Kidney glomerular epithelial cell (primary cell): Measurements from ENCODE around the gene SLC25A43.
"Not testable (repeated sequence)": the region's sequence is repeated elsewhere in the genome, so short reads cannot be mapped to it uniquely, and the experiment has no call there.

Experiments
- DNase-seq: peaks from one replicate; lab custom pipeline; 2025; lab: John Stamatoyannopoulos, UW

SLC25A43 gene

DNA sequence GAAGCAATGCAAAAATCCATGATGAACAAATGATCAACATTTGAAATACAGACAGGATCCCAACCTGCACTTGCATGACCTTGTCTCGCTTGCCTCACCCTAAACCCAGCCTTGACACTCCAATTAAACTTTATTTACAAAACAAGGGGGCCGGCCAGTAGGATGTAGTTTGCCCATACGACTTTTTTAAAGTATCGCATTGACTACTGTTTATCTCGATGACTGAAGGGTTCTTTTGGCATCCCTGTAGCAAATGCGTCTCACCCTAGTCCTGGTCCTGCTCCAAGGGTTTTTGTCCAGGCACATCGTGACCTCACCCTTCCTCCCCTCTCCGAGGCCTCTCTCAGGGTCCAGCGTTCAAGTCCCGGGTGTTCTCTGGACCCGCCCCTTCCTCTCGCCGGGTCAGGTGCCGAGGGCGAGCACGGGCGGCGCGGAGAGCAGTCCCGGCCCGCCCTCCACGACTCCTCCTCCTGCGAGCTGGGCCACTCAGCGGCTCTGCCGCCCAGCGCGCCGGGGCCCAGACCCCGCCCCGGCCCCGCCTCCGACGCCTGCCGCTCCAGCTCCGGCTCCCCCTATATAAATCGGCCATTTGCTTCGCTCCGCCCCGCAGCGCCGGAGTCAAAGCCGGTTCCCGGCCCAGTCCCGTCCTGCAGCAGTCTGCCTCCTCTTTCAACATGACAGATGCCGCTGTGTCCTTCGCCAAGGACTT, 68.9 kb downstream of the SLC25A43 start, which contains the start of gene SLC25A5:
Gene SLC25A5 (plus strand): TSS at position 603 of the 709 bp plus-strand sequence. CDS start 72 bp downstream, at position 675.
- DNase-seq = peak; percentile 62

DNA sequence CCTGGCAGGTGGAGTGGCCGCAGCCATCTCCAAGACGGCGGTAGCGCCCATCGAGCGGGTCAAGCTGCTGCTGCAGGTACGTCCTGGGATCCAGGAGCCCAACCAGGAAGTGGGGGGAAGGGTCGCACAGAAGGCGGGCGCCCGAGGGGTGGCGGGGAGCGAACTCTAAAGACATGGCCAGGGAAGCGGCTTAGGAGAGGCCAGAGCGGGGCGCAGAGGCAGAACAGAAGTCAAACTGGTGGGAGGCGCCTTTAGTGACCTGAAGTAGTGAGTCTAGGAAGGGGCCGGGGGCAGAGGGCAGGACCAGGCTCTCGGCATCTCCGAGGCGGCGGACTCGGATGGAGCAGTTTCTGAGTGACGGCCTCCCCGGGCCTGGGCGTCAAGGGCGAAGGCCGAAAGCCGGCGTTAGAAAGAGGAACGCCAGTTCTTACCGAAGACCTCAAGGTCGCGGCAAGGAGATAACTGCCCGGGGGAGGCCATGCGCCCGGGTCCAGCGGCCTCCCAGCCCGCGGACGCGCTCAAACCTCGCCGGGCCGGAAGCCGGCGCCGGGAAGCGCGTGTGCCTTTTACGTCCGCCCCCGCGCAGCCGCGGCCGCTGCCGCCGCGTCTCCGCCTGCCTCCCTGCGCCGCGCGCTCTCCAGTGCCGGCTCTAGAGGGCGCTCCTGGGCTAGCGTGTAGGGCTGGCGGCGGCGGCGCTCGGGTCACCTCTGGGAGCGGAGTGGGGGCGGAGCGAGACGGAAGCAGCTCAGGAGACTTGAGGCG, 69.6 kb downstream of the SLC25A43 start:
- DNase-seq = peak; percentile 0

DNA sequence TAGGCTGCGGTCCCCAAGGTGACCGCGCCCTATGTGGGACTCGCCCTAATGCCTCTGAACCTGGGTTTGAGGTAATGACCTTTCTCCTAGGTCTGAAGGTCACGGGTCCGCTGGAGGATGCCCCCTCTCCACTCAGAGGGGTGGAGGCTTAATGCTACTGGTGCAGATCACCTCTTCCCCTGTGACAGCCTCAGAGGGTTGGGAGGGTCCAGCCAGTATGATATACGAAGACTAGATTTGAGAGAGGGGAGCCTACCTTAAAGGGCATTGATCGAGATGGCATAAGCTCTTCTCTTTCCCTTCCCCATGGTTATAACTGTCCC, 70.1 kb downstream of the SLC25A43 start:
- no peak for DNase-seq

DNA sequence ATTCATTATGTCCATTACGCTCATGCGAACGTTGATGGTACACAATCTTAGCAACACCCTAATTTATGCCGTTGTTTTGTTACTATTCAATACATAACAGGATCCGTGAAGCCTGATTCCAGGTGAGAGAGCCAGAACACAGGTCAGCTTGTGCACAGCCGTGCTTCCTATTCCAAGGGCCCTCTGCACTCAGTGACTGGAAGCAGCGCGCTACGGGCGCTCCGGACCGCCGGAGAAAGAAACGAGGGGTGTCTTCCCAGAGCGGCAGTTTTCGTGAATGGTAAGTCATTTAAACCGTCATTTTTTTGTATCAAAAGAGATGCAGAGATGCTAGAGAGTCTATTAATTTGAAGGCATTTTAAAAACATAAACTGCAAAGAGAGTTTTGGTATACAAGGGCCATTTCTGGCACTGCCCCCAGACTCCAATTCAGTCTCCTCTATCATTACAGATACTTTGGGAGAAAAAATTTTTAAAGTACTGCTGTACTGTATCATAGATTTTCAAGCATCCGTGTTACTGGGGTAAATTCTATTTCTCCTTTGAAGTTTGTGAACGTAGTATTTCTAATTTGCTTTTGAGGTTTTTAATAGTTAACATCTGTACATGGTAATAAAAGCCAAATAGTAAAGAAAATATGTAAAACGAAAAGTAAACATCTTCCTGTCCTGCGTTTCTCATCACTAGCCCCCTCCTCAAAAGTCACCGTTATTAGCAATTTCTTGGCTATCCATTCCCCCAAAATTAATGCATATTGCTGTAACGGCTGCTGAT, 75.7 kb downstream of the SLC25A43 start:
- DNase-seq = no peak

DNA sequence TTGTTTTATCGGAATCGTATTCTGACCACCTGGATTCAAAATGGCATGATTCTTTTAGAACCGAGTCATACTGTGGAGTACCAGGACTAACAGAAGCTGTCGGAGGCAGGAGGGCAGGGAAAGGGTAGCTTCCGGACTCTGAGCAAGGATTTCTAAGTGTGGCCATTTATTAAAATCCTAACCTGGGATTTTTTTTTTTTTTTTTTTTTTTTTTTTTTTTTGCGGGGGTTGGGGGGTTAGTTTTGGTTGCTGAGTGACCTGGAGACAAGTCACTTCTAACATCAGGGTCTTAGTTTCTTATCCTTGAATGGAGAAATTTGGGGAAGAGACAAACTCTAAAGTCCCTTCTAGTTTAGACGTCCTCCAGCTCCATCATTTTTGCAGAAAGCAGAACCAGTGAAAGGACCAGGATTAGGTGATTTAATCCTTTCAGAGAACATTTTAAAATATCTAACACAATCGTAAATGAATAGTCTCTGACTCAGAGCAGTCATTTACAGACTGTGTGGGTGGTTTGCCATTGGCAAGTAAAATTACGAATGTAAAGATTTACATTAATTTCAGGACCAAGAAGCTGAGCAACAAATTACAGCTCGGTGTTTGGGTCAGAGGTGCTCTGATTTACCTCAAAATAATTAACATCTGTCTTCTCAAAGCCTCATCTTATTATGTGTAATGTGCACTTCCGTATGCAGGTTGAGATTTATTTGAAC, 76.4 kb downstream of the SLC25A43 start:
- no peak for DNase-seq

DNA sequence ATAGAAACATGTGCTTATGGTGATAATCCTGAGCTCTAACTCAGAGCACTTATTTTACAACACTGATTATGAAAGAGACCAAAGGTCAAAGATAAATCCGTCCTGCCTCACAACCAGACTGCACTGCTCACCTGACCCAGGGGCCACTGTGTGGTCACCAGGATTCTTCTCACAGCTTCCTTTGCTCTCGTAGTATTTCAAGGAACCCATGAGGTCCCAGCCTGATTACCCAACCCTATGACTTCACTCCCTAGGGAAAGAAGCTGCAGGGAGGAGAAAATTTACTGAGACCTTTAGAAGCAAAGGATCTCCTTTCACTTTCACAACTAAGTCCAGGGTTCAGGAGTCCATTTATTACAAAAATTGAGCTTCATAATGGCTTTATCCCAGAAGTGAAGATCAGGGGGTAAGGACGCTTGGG, 78.7 kb downstream of the SLC25A43 start:
- DNase-seq = peak; percentile 26

DNA sequence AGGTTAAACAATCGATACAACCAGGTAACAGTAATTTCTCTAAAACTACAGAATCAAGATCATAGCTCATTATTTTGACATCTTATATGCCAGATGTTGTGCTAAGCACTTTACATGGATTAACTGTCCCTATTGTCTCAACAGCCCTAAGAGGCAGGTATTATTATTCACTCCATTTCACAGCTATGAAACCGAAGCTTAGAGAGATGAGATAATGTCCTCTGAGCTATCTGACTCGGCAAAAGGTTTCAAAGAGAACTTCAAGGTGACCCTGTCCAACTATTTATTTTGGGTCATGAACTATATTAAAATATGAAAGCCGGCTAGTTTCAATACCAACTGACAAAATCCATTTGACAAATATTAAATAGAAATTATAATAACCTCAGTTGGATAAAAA, 79.4 kb downstream of the SLC25A43 start:
- no peak for DNase-seq

DNA sequence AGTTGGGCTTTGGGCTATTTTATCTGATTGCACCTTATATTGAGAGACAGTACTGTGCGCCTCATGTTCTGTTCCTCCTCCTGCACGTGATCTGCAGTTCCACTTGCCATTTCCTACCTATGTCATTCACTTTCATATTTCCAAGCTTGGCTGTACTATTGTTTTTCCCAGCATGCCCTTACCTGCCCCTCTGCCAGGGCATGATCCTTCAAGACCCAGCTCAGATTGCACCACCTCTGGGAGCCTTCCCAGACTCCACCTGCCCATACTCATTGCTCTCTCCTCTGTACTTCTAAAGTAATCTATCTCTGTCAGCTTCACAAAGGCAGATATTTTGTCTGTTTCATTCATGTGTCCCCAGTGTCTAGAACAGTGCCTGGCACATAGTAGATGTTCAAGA, 80.7 kb downstream of the SLC25A43 start:
- DNase-seq = no peak

DNA sequence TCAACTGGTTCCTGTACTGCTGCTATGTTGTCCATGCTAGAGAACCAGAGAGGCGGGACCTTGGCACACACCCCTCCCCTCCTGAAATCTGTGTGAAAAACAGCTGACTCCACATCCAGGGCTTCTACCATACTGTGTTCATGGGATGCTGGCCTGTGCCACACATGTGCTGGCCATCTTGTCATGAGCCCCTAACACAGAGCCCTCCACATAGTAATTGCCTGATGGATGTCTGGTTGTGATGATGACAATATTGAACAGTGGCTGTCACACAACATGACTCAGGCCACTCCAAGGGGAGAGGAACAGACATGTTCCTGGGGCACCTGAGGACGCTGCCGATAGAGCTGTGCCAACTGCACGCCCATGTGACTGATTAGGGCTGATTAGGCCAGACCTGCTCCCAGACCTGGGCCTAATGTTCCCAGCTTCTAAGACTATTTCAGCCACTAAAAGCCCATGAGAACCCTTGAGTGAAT, 82.2 kb downstream of the SLC25A43 start:
- DNase-seq = no peak

DNA sequence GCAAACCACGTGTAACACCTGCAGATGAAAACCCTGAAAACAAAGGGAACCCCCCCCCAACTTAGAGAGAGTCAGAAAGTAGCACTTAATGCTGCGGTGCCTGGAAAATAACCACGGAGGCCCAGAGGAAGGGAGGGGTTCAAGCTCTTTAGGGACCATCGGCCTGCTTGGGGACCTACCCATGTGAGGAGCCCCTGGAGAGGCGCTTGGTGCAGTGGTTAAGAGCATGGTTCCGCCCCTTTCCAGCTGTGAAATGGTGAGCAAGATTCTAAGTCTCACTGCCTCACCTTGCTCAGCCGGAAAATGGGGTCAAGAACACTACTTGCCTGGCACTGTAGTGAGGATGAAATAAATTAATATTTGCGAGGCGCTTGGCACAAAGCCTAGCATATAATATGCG, 82.9 kb downstream of the SLC25A43 start:
- no peak for DNase-seq

DNA sequence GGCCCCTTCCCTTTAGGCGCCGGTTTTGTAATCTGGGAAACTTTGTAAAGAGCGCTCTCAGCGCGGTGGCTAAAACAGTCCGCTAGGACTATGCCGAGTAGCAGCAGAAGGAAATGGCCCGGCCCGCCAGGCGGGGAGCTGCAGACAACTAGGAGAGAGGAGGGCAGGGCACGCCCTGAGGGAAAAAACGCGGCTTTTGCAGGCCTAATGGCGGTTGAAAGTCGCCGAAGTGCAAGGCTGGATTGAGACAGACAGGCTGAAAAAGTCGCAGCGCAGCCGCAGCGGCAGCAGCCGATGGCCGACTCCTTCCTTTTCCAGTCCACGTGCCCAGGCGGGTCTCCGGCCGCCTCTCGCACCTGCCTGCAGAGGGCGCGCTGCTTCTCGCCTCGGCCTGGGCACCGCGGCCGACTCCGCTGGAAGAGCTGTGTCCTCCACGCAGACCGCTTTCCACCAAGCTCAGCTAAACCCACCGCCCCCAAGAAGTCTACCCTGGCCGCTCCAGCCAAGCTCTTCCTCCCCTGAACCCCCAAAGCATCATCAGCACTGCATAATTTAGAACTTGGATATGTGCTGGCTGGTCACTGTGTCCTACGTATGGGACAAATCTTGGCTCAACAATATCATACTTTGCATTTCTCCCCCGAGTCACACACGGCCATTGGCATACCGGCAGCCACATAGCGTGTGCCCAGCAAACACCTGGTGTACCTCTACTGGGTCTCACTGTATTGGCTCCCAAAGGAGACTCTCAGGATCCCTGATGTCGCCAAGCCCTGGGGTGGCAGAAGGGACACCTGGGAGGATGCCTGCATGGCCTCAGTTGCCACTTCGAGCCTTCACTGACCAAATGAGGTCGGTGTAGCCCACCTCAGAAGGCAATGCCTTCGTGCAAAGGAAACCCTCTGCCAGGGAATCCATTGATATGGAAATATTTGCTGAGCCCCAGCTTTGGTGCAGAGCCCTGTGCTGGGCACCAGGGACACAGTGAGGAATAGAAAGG, 83.6 kb downstream of the SLC25A43 start:
- peak; percentile 6 for DNase-seq

DNA sequence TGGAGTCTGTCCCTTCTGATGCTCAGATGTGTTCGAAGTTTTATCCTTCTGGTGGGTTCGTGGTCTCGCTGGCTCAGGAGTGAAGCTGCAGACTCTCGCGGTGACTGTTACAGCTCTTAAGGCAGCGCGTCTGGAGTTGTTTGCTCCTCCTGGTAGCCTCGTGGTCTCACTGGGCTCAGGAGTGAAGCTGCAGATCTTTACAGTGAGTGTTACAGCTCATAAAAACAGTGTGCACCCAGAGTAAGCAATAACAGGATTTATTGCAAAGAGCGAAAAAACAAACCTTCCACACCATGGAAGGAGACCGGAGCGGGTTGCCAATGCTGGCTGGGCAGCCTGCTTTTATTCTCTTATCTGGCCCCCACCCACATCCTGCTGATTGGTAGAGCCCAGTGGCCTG, 87.6 kb downstream of the SLC25A43 start:
- no peak for DNase-seq

DNA sequence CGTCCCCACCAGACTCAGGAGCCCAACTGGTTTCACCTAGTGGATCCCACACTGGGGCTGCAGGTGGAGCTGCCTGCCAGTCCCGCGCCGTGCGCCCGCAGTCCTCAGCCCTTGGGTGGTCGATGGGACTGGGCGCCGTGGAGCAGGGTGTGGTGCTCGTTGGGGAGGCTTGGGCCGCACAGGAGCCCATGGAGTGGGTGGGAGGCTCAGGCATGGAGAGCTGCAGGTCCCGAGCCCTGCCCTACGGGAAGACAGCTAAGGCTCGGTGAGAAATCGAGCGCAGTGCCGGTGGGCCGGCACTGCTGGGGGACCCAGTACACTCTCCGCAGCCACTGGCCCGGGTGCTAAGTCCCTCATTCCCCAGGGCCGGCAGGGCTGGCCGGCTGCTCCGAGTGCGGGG, 88.6 kb downstream of the SLC25A43 start:
- not testable (repeated sequence) for DNase-seq

DNA sequence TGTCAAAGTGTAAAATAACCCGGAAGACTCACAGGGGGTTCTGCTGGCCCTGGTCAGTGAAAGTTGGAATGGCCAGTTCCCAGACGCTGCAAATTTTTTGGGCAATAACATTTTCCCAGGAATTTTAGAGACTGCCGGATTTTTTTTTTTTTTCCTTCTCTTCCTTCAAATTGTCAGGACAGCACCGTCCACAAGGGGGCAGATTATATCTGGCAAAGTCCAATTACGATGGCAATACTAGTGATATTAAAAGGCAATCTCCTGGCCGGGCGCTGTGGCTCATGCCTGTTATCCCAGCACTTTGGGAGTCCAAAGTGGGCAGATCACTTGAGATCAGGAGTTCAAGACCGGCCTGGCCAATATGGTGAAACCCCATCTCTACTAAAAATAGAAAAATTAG, 89.6 kb downstream of the SLC25A43 start:
- DNase-seq = peak; percentile 2

DNA sequence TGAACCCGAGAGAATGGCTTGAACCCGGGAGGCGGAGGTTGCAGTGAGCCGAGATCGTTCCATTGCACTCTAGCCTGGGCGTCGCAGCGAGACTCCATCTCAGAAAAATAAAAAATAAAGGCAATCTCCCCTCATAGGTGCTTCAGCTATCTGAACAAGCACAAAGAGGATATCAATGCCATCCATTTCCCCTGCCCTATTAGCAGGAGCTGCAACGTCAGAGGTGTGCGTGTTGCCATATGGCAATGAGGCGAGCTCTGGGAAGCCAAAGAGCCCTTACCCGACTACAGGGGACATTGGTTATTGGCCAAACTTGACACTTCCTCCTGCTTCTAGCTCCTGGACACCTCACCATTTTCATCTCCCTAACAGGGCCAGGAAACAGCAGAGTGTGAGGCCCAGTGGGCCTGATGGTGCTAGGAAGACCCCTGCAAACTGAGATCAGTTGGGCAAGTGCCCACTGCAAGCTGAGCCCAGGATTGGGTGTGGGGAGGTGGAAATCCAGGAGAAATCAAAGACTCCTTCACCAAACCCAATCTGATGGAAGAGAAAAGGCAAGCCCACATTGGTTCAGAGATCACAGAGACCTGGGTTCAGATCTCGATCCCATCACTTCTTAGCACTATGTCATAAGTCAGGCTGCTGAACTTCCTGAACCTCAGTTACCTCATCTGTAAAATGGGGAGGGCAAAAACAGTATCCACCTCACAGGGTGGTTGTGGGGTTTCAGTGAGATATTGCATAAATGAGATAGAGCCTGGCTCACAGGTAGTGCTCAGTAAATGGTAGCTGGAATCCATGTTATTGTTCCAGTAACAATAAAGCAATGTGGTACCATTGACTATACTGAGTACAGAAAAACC, 90.3 kb downstream of the SLC25A43 start:
- no peak for DNase-seq

DNA sequence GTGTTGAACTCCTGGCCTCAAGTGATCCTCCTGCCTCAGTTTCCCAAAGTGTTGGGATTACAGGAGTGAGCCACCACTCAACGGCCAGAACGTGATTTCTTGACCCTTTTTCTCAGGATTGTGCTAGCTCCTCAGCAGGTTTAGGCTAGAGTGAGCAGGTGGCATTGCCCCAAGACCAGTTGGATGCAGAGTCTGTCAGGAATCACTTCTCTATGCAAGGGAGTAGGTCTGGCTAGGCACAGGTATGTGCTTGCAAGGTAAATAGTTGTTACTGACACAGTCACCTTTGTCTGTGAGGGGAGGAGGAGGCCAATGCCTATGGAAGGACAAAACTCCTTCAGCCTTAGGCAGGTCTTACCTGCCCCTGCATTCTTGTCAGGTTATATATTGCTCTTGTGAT, 93.3 kb downstream of the SLC25A43 start:
- no peak for DNase-seq

DNA sequence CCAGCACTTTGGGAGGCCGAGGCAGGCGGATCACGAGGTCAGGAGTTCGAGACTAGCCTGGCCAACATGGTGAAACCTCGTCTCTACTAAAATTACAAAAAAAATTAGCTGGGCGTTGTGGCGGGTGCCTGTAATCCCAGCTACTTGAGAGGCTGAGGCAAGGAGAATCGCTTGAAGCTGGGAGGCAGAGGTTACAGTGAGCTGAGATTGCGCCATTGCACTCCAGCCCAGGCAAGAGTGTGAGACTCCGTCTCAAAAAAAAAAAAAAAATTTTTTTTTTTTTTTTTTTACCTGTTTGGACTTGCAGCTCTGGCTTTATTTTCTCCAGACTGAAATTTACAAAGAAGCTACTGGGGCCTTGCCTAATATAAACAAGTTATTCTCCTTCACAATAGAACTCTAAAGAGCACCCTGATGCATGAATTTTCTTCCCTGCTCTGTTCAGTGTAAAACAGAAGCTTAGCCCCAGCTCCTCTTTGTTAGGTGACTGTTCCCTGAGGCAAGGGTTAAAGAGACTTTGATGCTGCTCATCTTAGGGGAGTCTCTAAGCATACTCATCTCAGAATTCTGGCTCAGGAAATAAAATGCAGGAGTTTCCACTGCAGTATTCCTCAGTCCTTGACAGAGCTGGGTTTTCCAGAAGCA, 94.8 kb downstream of the SLC25A43 start:
- not testable (repeated sequence) for DNase-seq

DNA sequence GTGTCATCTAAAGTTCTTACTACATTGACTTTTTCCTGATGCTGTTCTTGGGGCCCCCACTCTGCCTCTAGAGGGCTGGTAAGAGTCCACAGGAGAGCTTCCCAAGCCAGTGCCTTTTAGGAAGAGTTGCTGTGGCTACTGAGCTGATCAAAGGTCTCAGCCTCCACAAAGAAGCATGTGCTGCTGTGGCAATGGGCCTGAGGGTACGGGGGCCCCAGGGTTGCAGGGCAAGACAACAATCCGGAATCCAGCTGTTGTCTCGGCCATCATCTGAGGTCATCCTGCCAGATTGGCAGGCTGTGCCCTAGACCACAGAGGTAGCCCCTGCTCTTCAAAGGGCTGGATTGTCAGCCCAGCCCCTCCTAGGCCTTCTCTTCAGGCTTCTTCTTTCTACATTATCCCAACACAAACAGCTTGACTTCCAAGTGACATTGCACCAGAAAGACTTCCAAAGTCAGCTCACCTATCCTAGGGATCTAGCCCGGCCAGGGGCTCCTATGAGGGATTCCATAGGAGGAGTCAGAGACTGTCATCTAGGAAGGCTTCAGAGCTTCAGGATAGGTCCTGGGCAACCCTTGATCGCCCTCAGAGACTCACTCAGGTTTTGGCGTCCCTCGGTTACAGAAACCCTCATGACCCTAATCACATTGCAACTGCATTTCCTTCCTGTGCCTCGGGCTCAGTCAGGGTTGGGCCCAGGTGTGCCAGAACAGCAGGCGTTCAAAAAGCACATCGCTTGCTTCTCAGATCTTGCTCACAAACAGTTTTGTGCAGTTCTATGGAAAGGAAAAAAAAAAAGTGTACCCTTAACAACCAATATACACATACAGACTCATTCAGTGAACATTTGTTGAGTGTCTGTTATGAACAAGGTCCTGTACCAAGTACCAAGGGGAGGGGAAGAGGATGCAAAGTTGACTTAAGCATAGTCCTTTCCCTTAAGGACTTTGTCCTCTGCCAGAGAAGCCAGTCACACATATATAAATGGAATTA, 96.9 kb downstream of the SLC25A43 start:
- DNase-seq = no peak
